Stimulated activated CD4-positive, alpha-beta T cell treated with anti-CD3 and anti-CD28 coated beads, Interleukin-4, amount 100 ng/mL, for 24 hours (primary cell): ENCODE data around the gene ADRA2C.

Experiments used
- DNase-seq: peaks from one replicate; pipeline ENCODE4 v3.0.0-alpha.2; 2020

The ADRA2C gene

GRCh38 chr4:3780347-3781171 lies 14.4 kb downstream of the ADRA2C start:
- no peak for DNase-seq

DNA sequence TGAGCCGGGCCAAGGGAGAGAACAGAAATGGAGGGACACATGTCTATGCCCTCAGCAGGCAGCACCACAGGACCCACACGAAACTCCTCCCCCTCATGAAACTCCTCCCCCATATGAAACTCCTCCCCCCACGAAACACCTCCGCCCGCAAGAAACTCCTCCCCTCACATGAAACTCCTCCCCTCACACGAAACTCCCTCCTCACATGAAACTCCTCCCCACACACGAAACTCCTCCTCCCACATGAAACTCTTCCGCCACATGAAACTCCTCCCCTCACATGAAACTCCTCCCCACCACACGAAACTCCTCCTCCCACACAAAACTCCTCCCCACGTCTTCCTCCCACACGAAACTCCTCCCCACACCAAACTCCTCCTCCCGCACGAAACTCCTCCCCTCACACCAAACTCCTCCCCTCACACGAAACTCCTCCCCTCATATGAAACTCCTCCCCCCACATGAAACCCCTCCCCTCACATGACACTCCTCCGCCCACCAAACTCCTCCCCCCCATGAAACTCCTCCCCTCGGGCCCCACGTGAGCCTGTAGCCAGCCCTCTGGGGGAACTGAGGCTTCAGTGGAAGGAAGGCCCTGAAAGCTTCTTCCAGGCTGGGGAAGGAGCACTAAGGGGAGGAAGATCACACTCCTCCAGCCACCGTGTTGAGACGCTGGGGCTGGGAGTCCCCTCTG lies 15.2 kb downstream of the ADRA2C start:
- DNase-seq = no peak

GRCh38 chr4:3781997-3782930 lies 16.1 kb downstream of the ADRA2C start:
- no peak for DNase-seq

GRCh38 chr4:3783693-3784306 lies 17.6 kb downstream of the ADRA2C start:
- no peak for DNase-seq

GRCh38 chr4:3784454-3785291 lies 18.5 kb downstream of the ADRA2C start:
- no peak for DNase-seq

- no peak for DNase-seq
Observed at GRCh38 chr4:3785292-3785565, 19.0 kb downstream of the ADRA2C start.

- no peak for DNase-seq
Observed at GRCh38 chr4:3786196-3786869, 20.1 kb downstream of the ADRA2C start.

DNA sequence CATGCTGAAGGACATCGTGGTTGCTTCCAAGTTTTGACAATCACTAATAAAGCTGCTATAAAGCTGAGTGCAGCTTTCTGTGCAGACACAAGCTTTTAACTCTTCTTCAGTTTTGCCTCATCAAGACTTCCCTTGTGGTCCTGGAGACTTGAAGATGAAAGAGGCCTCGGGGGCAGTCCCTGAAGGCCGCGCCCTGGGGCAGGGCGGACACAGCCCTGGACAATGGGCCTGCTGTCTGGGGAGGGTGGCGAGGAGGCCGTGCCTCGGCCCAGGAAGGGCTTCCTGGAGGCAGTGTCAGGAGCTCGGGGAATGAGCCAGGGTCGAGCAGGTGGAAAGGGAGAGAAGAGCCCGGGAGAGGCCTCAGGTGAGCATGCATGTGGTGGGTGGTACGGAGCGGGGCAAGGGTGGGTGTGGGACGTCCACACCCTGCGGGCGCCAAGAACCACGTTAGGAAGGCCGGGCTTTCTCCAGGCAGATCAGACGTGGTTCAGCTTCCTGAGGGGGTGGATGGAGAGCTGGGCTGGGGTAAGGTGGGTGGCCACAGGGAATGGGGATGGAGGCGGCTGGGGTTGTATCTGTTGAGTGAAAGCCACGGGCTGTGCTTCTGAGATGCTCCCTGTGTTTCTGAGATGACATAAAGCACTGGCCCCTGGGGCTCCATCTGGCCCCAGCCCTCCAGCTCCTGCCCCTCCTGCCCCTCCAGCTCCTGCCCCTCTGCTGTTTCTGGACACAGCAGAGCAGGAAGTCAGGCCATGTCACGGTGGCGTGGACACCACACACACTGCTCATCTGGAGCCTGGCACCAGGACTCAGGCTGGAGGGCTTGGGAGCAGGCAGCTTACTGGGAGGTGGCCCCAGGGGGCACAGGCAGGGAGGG lies 21.5 kb downstream of the ADRA2C start:
- no peak for DNase-seq

DNA sequence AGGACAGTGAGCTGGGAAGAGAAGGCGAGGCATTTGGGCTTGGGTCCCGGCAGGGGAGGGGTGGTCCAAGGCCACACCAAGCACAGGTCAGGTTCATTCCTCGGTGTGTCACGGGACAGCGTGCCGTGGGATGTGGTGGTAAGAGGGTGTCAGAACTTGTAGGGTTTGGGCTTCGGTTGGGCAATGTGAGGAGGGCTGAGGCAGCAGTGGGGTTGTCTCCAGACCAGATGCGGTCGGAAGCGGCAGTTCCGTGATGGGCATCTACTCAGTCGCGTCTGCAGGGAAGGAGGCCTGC lies 22.1 kb downstream of the ADRA2C start:
- DNase-seq = no peak

DNA sequence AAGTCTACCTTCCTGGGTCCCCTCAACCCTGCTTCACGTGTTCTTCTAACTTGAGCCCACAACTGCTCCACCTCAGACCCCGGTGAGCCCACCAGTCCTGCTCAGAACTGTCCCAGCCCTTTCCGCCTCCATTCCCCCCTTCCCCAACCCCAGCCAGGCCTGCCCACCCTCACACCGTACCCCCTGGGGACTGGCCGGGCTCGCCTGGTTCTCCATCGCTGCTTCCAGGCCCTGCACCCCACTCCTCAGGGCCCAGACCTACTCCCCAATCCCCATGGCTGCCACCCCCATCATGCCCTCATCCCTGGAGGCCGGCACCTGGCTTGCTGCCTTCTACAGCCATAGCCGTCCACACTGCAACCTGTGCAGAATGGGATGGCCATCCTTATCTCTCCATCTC lies 23.4 kb downstream of the ADRA2C start:
- no peak for DNase-seq

DNA sequence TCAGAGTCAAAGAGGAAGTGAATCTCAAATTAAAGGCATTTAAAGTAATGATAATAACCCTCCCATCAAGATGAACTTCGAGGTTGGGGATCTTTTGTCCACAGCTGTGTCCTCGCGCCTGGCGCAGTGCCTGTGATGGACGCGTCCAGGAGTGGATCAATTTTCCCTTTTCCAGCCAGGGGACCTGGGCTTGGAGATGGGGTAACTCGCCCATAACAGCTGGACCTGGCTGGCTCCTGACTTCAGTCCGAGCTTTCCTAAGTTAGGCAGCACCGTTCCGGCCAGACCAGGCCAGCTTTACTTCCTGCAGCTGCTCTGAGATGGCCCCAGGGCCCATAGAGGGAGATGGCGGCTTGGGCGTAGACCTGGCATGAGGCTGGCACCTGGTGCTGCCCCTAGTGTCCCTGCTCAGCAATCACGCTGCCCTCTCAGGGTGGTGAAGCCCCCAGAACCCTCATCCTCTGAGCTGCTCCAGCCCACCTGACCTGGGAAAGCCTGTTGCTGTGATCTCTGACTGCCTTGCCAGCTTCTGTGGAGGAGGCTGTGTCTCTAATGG lies 23.9 kb downstream of the ADRA2C start:
- no peak for DNase-seq

DNA sequence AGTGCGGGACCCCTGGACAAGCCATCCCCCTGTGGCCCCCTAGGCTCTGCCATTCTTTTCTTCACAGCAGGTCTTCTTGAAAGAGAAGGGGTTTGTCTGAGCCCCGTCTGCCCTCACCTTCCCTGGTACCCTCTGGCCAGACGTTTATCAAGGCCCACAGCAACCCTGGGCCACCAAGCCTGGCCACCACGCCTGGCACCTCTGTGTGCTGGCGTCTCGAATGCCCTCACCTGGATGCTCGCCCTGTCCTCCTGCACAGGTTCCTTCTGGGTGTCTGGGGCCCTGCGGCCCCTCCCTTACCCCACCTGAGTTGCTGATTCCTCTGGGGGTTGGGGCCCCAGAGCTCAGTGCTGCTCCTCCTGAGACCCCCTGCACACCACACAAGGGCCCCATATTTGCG lies 25.1 kb downstream of the ADRA2C start:
- no peak for DNase-seq

DNA sequence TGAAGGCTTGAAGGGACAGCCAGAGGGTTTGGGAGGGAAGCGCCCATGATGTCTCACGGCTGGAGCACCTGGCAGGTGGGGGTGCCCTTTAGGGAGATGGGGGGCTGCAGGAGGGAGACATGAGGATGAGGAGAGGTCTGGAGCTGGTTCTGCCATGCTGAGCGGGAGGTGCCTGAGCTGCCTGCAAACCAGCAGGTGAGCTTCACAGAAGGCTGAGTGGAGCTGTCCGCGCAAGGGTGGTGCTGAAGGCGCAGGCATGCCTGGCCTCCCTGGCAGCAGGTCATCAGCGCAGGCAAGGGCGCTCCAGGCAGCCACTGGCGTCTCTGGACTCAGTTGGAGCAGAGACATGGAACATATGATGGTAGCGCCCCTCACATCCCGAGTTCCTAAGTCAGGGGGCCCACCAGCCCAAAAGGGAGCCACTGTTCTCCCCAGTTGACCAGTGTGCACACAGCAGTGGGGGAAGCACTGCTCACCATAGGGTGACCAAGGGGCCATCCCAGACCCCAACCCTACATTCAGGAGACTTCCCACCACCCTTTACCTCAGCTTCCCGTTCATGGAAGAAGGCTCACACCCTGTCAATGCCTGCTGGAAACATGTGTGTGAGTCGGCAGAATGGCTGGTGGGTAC lies 25.8 kb downstream of the ADRA2C start:
- DNase-seq = peak; percentile 11

- no peak for DNase-seq
Observed at GRCh38 chr4:3792813-3793212, 26.6 kb downstream of the ADRA2C start.

GRCh38 chr4:3793545-3793944 lies 27.4 kb downstream of the ADRA2C start:
- no peak for DNase-seq

GRCh38 chr4:3796960-3797359 lies 30.8 kb downstream of the ADRA2C start:
- no peak for DNase-seq

- no peak for DNase-seq
Observed at GRCh38 chr4:3797831-3798790, 31.9 kb downstream of the ADRA2C start.

DNA sequence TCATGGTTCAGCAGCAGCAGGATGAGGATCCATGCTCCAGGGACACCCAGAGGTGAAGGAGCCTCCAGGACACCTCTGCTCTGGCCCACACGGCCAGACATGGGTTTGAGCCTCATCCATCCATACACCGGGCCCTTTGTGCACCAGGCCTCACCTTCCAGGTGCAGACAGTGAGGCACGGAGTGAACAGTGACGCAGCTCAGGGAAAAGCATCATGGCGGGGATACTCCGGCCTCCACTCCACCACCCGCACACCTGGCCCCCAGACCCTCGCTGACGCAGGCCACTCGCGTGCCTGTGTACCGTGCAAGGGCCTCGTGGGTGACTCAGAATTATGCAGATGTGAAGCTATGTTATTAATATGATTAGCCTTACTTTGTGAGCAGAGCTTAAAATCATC lies 33.3 kb downstream of the ADRA2C start:
- no peak for DNase-seq

DNA sequence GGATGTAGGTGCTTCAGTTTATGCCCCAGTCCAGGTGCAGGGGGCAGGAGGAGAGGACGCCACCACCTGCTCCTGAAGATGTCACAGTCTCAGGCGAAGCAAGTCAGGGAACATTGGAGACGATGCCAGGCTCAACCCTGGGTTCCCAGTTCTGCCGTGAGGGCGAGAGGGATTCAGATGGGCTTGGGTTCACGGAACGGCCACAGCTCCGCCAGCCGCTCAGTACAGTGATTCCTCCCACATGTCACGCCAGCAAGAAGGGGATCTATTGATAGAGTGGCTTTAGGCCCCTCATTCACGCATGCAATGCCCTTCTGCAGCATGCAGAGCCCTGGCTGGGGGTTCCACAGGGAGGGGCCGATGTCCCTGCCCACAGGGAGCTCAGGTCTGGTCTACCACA lies 34.2 kb downstream of the ADRA2C start:
- DNase-seq = no peak
